ENCODE data around the gene CHMP4A.

GRCh38 chr14:24234095-24235005 lies 21.1 kb upstream of the CHMP4A start:
- TF ChIP-seq CTCF (IDR thresholded peaks at IDR 0.05) (no peak), POLR2AphosphoS5 (IDR thresholded peaks at IDR 0.05) (no peak), POLR2A (IDR thresholded peaks at IDR 0.05) (no peak)

All from prostate gland (tissue), 2 donors.